GDM1 (cell line): ENCODE data around the gene KIAA2012.

ENCODE experiments used
- DNase-seq: peaks from one replicate; lab custom pipeline; 2025; lab: John Stamatoyannopoulos, UW

KIAA2012 gene

GRCh38 chr2:202088777-202089176 lies 15.7 kb downstream of the KIAA2012 start:
- no peak for DNase-seq

- DNase-seq, result no peak
Measured at GRCh38 chr2:202090530-202090929, 17.5 kb downstream of the KIAA2012 start.

GRCh38 chr2:202091476-202091875 lies 18.4 kb downstream of the KIAA2012 start:
- no peak for DNase-seq

- no peak for DNase-seq
Measured at GRCh38 chr2:202094426-202094986, 21.5 kb downstream of the KIAA2012 start.

GRCh38 chr2:202095235-202095634 lies 22.2 kb downstream of the KIAA2012 start:
- no peak for DNase-seq

- DNase-seq, result no peak
Measured at GRCh38 chr2:202096736-202097135, 23.7 kb downstream of the KIAA2012 start.

GRCh38 chr2:202098291-202098690 lies 25.2 kb downstream of the KIAA2012 start:
- DNase-seq, result no peak

GRCh38 chr2:202099515-202099914 lies 26.5 kb downstream of the KIAA2012 start:
- no peak for DNase-seq

- DNase-seq, result no peak
Measured at GRCh38 chr2:202100176-202100575, 27.1 kb downstream of the KIAA2012 start.

- no peak for DNase-seq
Measured at GRCh38 chr2:202101026-202101579, 28.0 kb downstream of the KIAA2012 start.

- no peak for DNase-seq
Measured at GRCh38 chr2:202102425-202103000, 29.5 kb downstream of the KIAA2012 start.

GRCh38 chr2:202104286-202104870 lies 31.3 kb downstream of the KIAA2012 start:
- DNase-seq, result peak; percentile 51

- no peak for DNase-seq
Measured at GRCh38 chr2:202105025-202105424, 32.0 kb downstream of the KIAA2012 start.

GRCh38 chr2:202108345-202108744 lies 35.3 kb downstream of the KIAA2012 start:
- no peak for DNase-seq

GRCh38 chr2:202109139-202109736 lies 36.2 kb downstream of the KIAA2012 start:
- no peak for DNase-seq

- DNase-seq, result no peak
Measured at GRCh38 chr2:202109737-202110184, 36.7 kb downstream of the KIAA2012 start.

- DNase-seq, result no peak
Measured at GRCh38 chr2:202110491-202110890, 37.4 kb downstream of the KIAA2012 start.

GRCh38 chr2:202112041-202112440 lies 39.0 kb downstream of the KIAA2012 start:
- no peak for DNase-seq

- no peak for DNase-seq
Measured at GRCh38 chr2:202113571-202114142, 40.6 kb downstream of the KIAA2012 start.

- DNase-seq, result no peak
Measured at GRCh38 chr2:202114291-202114690, 41.2 kb downstream of the KIAA2012 start.

- no peak for DNase-seq
Measured at GRCh38 chr2:202114795-202115194, 41.7 kb downstream of the KIAA2012 start.

GRCh38 chr2:202115479-202115971 lies 42.5 kb downstream of the KIAA2012 start:
- DNase-seq, result no peak
